Suppressor macrophage (primary cell): ENCODE measurements around the gene RTP2.

Experiments used
- DNase-seq, 4 experiments: peaks; one replicate each; pipeline ENCODE4 v3.0.0-alpha.2; 2020 to 2022
- total RNA-seq, 17 experiments: gene quantifications; one replicate each; lab custom pipeline; 2026; ENCODE audit warnings: mixed read lengths in 6 of 17, inconsistent platforms in 3 of 17; lab: John Stamatoyannopoulos, UW

RTP2 gene
- 0 to 0.55 (median 0) reads per million in 17 experiments for total RNA-seq

GRCh38 chr3:187702507-187703033 is at the start of gene RTP2:
Gene RTP2, minus strand, starts transcription at chr3:187702557. Its CDS starts 429 bp downstream, at chr3:187702128.
- DNase-seq, result no peak

- DNase-seq, result no peak
Measured at GRCh38 chr3:187750513-187751123, 48.3 kb upstream of the RTP2 start.

GRCh38 chr3:187750006-187750512 is 47.7 kb upstream of the RTP2 start:
- peak in 3 of 4 experiments; percentile 20 to 38 (median 28) for DNase-seq

- DNase-seq, result peak; percentile 87 to 93 (median 92)
Measured at GRCh38 chr3:187748050-187748481, 45.7 kb upstream of the RTP2 start.

- no peak for DNase-seq
Measured at GRCh38 chr3:187747506-187747905, 45.1 kb upstream of the RTP2 start.

GRCh38 chr3:187746442-187747281 is 44.3 kb upstream of the RTP2 start:
- DNase-seq, result peak in 3 of 4 experiments; percentile 23 to 59 (median 53)

GRCh38 chr3:187746059-187746441 is 43.7 kb upstream of the RTP2 start:
- no peak for DNase-seq

GRCh38 chr3:187745201-187746058 is 43.1 kb upstream of the RTP2 start, which contains the start of gene BCL6:
Gene BCL6, minus strand, starts transcription at chr3:187745468. Its CDS starts 11,775 bp downstream, at chr3:187733693.
- DNase-seq, result peak; percentile 94 to 97 (median 96)

- peak; percentile 37 to 59 (median 46) for DNase-seq
Measured at GRCh38 chr3:187744169-187745151, 42.1 kb upstream of the RTP2 start.

- peak; percentile 76 to 87 (median 84) for DNase-seq
Measured at GRCh38 chr3:187743195-187744141, 41.1 kb upstream of the RTP2 start.

- peak in 3 of 4 experiments; percentile 50 to 60 (median 56) for DNase-seq
Measured at GRCh38 chr3:187742351-187743171, 40.2 kb upstream of the RTP2 start.

- DNase-seq, result peak; percentile 91 to 94 (median 94)
Measured at GRCh38 chr3:187741403-187742350, 39.3 kb upstream of the RTP2 start.

- DNase-seq, result peak; percentile 58 to 84 (median 72)
Measured at GRCh38 chr3:187740421-187741399, 38.4 kb upstream of the RTP2 start.

GRCh38 chr3:187739561-187740332 is 37.4 kb upstream of the RTP2 start:
- peak; percentile 92 to 97 (median 95) for DNase-seq

GRCh38 chr3:187739094-187739560 is 36.8 kb upstream of the RTP2 start:
- peak in 1 of 4 experiments; percentile 22 for DNase-seq
